H1 (cell line): ENCODE measurements around the gene SHTN1. TPM values are rescaled to one million over a fixed set of nuclear protein-coding genes. Genes with fewer than 3 reads are reported as not detected.

Source experiments
- CTCF ChIA-PET: fragments of 300-600 bp; sonication (Branson Sonifier 250); formaldehyde crosslinking; loops from one replicate; lab custom pipeline; 2021; ENCODE audit not compliant: partially characterized antibody; lab: Charles Lee
- POLR2A ChIA-PET: fragments of 300-600 bp; sonication (Branson Sonifier 250); formaldehyde crosslinking; loops from one replicate; lab custom pipeline; 2021; ENCODE audit warnings: inconsistent platforms; ENCODE audit not compliant: partially characterized antibody; lab: Charles Lee
- DNase-seq, 2 experiments: peaks; one replicate each; pipeline versions ENCODE4 v3.0.0 to v3.0.0-alpha.2; 2010 to 2022; ENCODE audit warnings: low spot score in 2 of 2, low read depth in 1 of 2, mixed read lengths in 1 of 2
- FAIRE-seq: peaks from 2 replicates; lab custom pipeline; 2011; peaks lifted over from hg19 to GRCh38; lab: Jason Lieb, UNC
- H2AFZ ChIP-seq: 2 replicates; pipeline ENCODE4 v1.8.1; 2012; ENCODE audit warnings: low read length, inconsistent platforms
- H2AK5ac ChIP-seq: 2 replicates; pipeline ENCODE4 v1.6.1; 2013; ENCODE audit warnings: low read depth, low read length
- H2BK120ac ChIP-seq: replicated peaks from 2 replicates; pipeline ENCODE3; 2013; ENCODE audit warnings: low read depth, low read length, inconsistent platforms
- H2BK12ac ChIP-seq: 2 replicates; pipeline ENCODE4 v1.6.1; 2013; ENCODE audit warnings: low read depth, low read length
- H2BK15ac ChIP-seq: 2 replicates; pipeline ENCODE4 v1.6.1; 2013; ENCODE audit warnings: low read length
- H2BK20ac ChIP-seq: 2 replicates; pipeline ENCODE4 v1.6.1; 2013; ENCODE audit warnings: low read length
- H2BK5ac ChIP-seq: 2 replicates; pipeline ENCODE4 v1.6.1; 2013; ENCODE audit warnings: low read depth, low read length
- H3K14ac ChIP-seq: 2 replicates; pipeline ENCODE4 v1.6.1; 2013; ENCODE audit warnings: inconsistent platforms; ENCODE audit not compliant: insufficient read length
- H3K18ac ChIP-seq: 2 replicates; pipeline ENCODE4 v1.6.1; 2013; ENCODE audit warnings: low read length; ENCODE audit errors: extremely low read depth
- H3K23ac ChIP-seq: 2 replicates; pipeline ENCODE4 v1.6.1; 2013; ENCODE audit warnings: inconsistent platforms; ENCODE audit not compliant: insufficient read length
- H3K23me2 ChIP-seq: 2 replicates; pipeline ENCODE4 v1.6.1; 2013; ENCODE audit warnings: low read depth, low read length
- H3K27ac ChIP-seq: 2 replicates; pipeline ENCODE4 v1.6.1; 2011; ENCODE audit warnings: low read depth, low read length, inconsistent platforms
- H3K27me3 ChIP-seq, 4 experiments: replicated peaks in 1 of 4; 1 replicate in 1 of 4; 2 replicates in 3 of 4; pipeline versions ENCODE4 v1.6.1 to v1.8.1; 2011 to 2013; ENCODE audit warnings: low read length in 3 of 4, mild to moderate bottlenecking in 3 of 4, inconsistent platforms in 2 of 4, mixed read lengths in 2 of 4, moderate library complexity in 1 of 4; ENCODE audit not compliant: control insufficient read depth in 3 of 4, insufficient read depth in 3 of 4; ENCODE audit errors: extremely low read depth in 1 of 4
- H3K36me3 ChIP-seq, 4 experiments: 2 replicates each; pipeline versions ENCODE4 v1.6.1 to v1.8.1; 2011 to 2013; ENCODE audit warnings: mild to moderate bottlenecking in 4 of 4, low read length in 3 of 4, moderate library complexity in 2 of 4, control low read depth in 1 of 4, inconsistent platforms in 1 of 4; ENCODE audit not compliant: insufficient read depth in 4 of 4, control insufficient read depth in 2 of 4
- H3K4ac ChIP-seq: replicated peaks from 2 replicates; pipeline ENCODE3; 2013; ENCODE audit warnings: low read length, low read depth, mixed read lengths, inconsistent platforms; ENCODE audit not compliant: insufficient read length
- H3K4me1 ChIP-seq, 4 experiments: replicated peaks in 1 of 4; 1 replicate in 1 of 4; 2 replicates in 3 of 4; pipeline versions ENCODE4 v1.6.1 to v1.8.1; 2011 to 2013; ENCODE audit warnings: low read length in 3 of 4, inconsistent platforms in 2 of 4, mixed read lengths in 1 of 4; ENCODE audit not compliant: insufficient read depth in 4 of 4, control insufficient read depth in 3 of 4
- H3K4me2 ChIP-seq, 2 experiments: 2 replicates each; pipeline versions ENCODE4 v1.6.1 to v1.8.1; 2011 to 2013; ENCODE audit warnings: low read depth in 2 of 2, low read length in 2 of 2, control low read depth in 1 of 2, inconsistent platforms in 1 of 2, mild to moderate bottlenecking in 1 of 2; ENCODE audit not compliant: insufficient read depth in 1 of 2
- H3K4me3 ChIP-seq, 4 experiments: fragments of 200-600, 300-600 bp in 1 of 4; sonication (generic), shearing (Covaris generic), sonication (Bioruptor Twin) in 1 of 4; 2 replicates each; pipeline versions ENCODE4 v1.5.1 to v1.8.1; 2011 to 2016; ENCODE audit warnings: low read length in 4 of 4, low read depth in 3 of 4, control low read depth in 2 of 4, inconsistent platforms in 2 of 4, mild to moderate bottlenecking in 2 of 4, mixed read lengths in 1 of 4, moderate library complexity in 1 of 4; ENCODE audit not compliant: insufficient read depth in 2 of 4; ENCODE audit errors: extremely low read depth in 1 of 4
- H3K56ac ChIP-seq: replicated peaks from 2 replicates; pipeline ENCODE3; 2013; ENCODE audit warnings: low read depth, mild to moderate bottlenecking, mixed read lengths, low read length, inconsistent platforms; ENCODE audit not compliant: insufficient read length
- H3K79me1 ChIP-seq: 2 replicates; pipeline ENCODE4 v1.6.1; 2013; ENCODE audit warnings: low read depth, low read length, control low read depth
- H3K79me2 ChIP-seq, 2 experiments: 2 replicates each; pipeline versions ENCODE4 v1.6.1 to v1.8.1; 2012 to 2013; ENCODE audit warnings: low read length in 2 of 2, mild to moderate bottlenecking in 2 of 2, inconsistent platforms in 1 of 2; ENCODE audit not compliant: insufficient read depth in 2 of 2, control insufficient read depth in 1 of 2
- H3K9ac ChIP-seq, 4 experiments: replicated peaks in 1 of 4; 1 replicate in 1 of 4; 2 replicates in 3 of 4; pipeline versions ENCODE4 v1.6.1 to v1.8.1; 2011 to 2013; ENCODE audit warnings: low read depth in 3 of 4, low read length in 3 of 4, control low read depth in 2 of 4, mild to moderate bottlenecking in 2 of 4, moderate library complexity in 2 of 4, inconsistent platforms in 1 of 4; ENCODE audit errors: extremely low read depth in 1 of 4
- H3K9me3 ChIP-seq, 2 experiments: 2 replicates each; pipeline versions ENCODE4 v1.6.1 to v1.8.1; 2012 to 2013; ENCODE audit warnings: mild to moderate bottlenecking in 2 of 2, moderate library complexity in 2 of 2, control low read depth in 1 of 2, inconsistent platforms in 1 of 2, low read depth in 1 of 2, low read length in 1 of 2, mixed read lengths in 1 of 2; ENCODE audit not compliant: insufficient read depth in 2 of 2
- H4K20me1 ChIP-seq, 2 experiments: replicated peaks in 1 of 2; 2 replicates each; pipeline versions ENCODE3 to v1.8.1; 2011 to 2013; ENCODE audit warnings: inconsistent platforms in 2 of 2, low read length in 2 of 2, mild to moderate bottlenecking in 1 of 2; ENCODE audit not compliant: insufficient read depth in 2 of 2, control insufficient read depth in 1 of 2
- H4K5ac ChIP-seq: 2 replicates; pipeline ENCODE4 v1.6.1; 2013; ENCODE audit warnings: low read length, low read depth, mixed read lengths, inconsistent platforms; ENCODE audit not compliant: insufficient read length
- H4K8ac ChIP-seq: 2 replicates; pipeline ENCODE4 v1.8.0; 2013; ENCODE audit warnings: mild to moderate bottlenecking, moderate library complexity, low read length, inconsistent platforms; ENCODE audit not compliant: insufficient read depth; ENCODE audit errors: extremely low read depth
- H4K91ac ChIP-seq: replicated peaks from 2 replicates; pipeline ENCODE3; 2013; ENCODE audit warnings: low read length, mixed read lengths, inconsistent platforms; ENCODE audit not compliant: insufficient read length
- BACH1 ChIP-seq: IDR thresholded peaks from 2 replicates; pipeline ENCODE4 v1.6.1; 2012; ENCODE audit warnings: low read length, improper control_type of control experiment
- BCL11A ChIP-seq, 2 experiments: IDR thresholded peaks; one replicate each; pipeline ENCODE4 v1.6.1; 2011; ENCODE audit warnings: low read depth in 2 of 2, low read length in 2 of 2, mild to moderate bottlenecking in 2 of 2
- BRCA1 ChIP-seq: IDR thresholded peaks from 2 replicates; pipeline ENCODE4 v1.6.1; 2012; ENCODE audit warnings: low read depth, low read length, improper control_type of control experiment
- CBX8 ChIP-seq: fragments of 300-800, 300-1000 bp; sonication (generic); IDR thresholded peaks from 2 replicates; pipeline ENCODE4 v1.7.1; 2016; ENCODE audit warnings: low read depth, low read length, borderline replicate concordance
- CHD2 ChIP-seq: IDR thresholded peaks from 2 replicates; pipeline ENCODE4 v1.6.1; 2012; ENCODE audit warnings: low read length, improper control_type of control experiment
- EZH2 ChIP-seq: fragments of 200-600 bp; sonication (generic); IDR thresholded peaks from 2 replicates; pipeline ENCODE4 v1.7.1; 2012; ENCODE audit warnings: low read depth, mild to moderate bottlenecking, moderate library complexity, low read length, inconsistent platforms; ENCODE audit not compliant: severe bottlenecking
- JUND ChIP-seq: IDR thresholded peaks from 2 replicates; pipeline ENCODE4 v1.6.1; 2011; ENCODE audit warnings: mild to moderate bottlenecking, improper control_type of control experiment, low read length
- PHF8 ChIP-seq: fragments of 200-600 bp; sonication (generic); conservative IDR thresholded peaks from 2 replicates; pipeline ENCODE4 v1.7.1; 2012; ENCODE audit warnings: low read depth, mild to moderate bottlenecking, inconsistent platforms, low read length, moderate library complexity
- RBBP5 ChIP-seq: IDR thresholded peaks from 2 replicates; pipeline ENCODE4 v1.7.1; 2012; ENCODE audit warnings: low read depth, mild to moderate bottlenecking, inconsistent platforms, low read length, moderate library complexity, borderline replicate concordance
- RNF2 ChIP-seq: fragments of 200-900, 300-1000 bp; sonication (generic); IDR thresholded peaks from 2 replicates; pipeline ENCODE4 v1.7.1; 2016; ENCODE audit warnings: borderline replicate concordance, low read depth, mild to moderate bottlenecking, antibody characterized with exemption, low read length; ENCODE audit not compliant: poor library complexity, severe bottlenecking; ENCODE audit errors: missing control alignments
- SP4 ChIP-seq: IDR thresholded peaks from 2 replicates; pipeline ENCODE4 v1.6.1; 2012; ENCODE audit warnings: low read length, inconsistent platforms
- TBP ChIP-seq: IDR thresholded peaks from 2 replicates; pipeline ENCODE4 v1.6.1; 2011; ENCODE audit warnings: low read depth, low read length, improper control_type of control experiment
- whole genome bisulfite sequencing, 2 experiments: shearing (Covaris generic) in 1 of 2; methylation state at CpG; one replicate each; pipeline versions ENCODE4 v1.1.6 to v1.1.7; 2013 to 2015; ENCODE audit warnings: low lambda C conversion rate in 2 of 2, mixed read lengths in 2 of 2, inconsistent platforms in 1 of 2, low coverage in 1 of 2, missing lambda C conversion rate in 1 of 2; ENCODE audit not compliant: insufficient replicate concordance in 2 of 2, insufficient coverage in 1 of 2, insufficient read length in 1 of 2; ENCODE audit errors: extremely low coverage in 1 of 2, missing lambda C conversion rate in 1 of 2; 5-methylcytosine and 5-hydroxymethylcytosine counted together
- polyA plus RNA-seq, 7 experiments: library from polyadenylated mRNA; depleted of rRNA in 3 of 7; stranded (reverse) in 5 of 7; unstranded in 2 of 7; fragments of >200 nt in 5 of 7; fragments of 200-250 nt in 2 of 7; gene quantifications; 1 replicate in 5 of 7; 2 replicates in 1 of 7; 4 replicates in 1 of 7; pipeline versions ENCODE4 v1.2.1 to v1.2.3, GENCODE V29; 2011 to 2013; ENCODE audit warnings: missing spikeins in 2 of 7, mixed read lengths in 2 of 7
- total RNA-seq: library from RNA; stranded (reverse); fragmentation: NEBNext Ultra II Directional; extraction: Animal tissue kit (Norgen Biotek cat#: 25700); gene quantifications from 2 replicates; pipeline ENCODE4 v1.2.1, GENCODE V29; 2021

SHTN1 gene
- total and polyA plus RNA-seq, 2 of the 8 experiments (the other 6 are each of a cell fraction or from before 2014, with no cell fraction given), result 3.3 to 12.7 TPM

DNA sequence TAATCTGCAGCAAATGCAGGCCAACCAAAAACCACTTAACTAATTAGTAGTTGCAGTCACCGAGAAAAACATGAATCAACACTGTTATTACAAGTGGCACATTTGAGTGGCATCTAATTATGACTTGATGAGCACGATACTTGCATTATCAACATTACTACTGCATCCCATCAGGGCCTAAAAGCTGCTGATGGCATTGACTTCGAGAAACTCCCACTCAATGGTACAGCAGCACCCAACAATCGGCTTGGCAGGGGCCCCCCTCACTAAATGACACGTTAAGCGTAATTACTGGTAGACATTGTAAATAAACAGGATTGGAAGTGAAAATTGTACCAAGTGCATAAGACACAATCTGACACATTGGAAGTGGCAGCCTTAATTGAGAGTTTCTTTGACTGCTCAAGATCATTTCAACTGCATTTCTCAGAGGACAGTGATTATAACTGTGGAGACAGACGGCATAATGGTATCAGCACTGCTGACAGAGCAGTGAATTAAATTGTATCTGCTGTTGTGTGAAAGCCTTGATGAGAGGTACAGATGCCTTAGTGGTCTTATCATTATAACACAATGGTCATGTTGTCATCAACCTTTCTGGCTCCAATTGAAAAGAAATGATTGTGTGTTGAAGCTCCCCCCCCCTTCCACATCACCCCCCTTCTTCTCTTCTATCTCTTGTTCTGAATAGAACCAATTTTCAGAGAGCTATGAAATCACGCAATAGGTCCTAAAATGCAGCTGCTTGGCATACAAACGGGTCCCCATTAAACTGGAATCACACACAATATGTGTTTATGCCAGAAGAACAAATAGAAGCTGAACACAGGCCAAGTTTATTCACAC is 43.4 kb downstream of the SHTN1 start:
- no peak overlapping the region for H2BK120ac ChIP-seq
- no peak overlapping the region for H2BK12ac ChIP-seq
- no peaks in the 10 kb centered on the region for H3K4me1 ChIP-seq
- no peaks in the 10 kb centered on the region for H3K36me3 ChIP-seq
- no peak overlapping the region for H2BK20ac ChIP-seq
- H3K79me1 ChIP-seq, result no peaks in the 10 kb centered on the region
- no peak overlapping the region for H2AK5ac ChIP-seq
- H3K4ac ChIP-seq, result no peak overlapping the region
- H4K20me1 ChIP-seq, result no peaks in the 10 kb centered on the region
- H3K4me3 ChIP-seq, result no peak overlapping the region
- H4K5ac ChIP-seq, result no peak overlapping the region
- H2BK15ac ChIP-seq, result no peak overlapping the region
- no peak overlapping the region for H3K27ac ChIP-seq
- no peak overlapping the region for H3K4me2 ChIP-seq
- no peak for FAIRE-seq
- no peak for DNase-seq
- no peaks in the 10 kb centered on the region for H3K9me3 ChIP-seq
- no peak overlapping the region for H3K18ac ChIP-seq
- no peak overlapping the region for H4K8ac ChIP-seq
- no peaks in the 10 kb centered on the region for H3K27me3 ChIP-seq
- no peak overlapping the region for H2AFZ ChIP-seq
- H2BK5ac ChIP-seq, result no peak overlapping the region
- H4K91ac ChIP-seq, result no peak overlapping the region
- no peaks in the 10 kb centered on the region for H3K23me2 ChIP-seq
- no peak overlapping the region for H3K56ac ChIP-seq
- no peaks in the 10 kb centered on the region for H3K79me2 ChIP-seq
- no peak overlapping the region for H3K23ac ChIP-seq
- POLR2A ChIA-PET, result interaction anchor here (0.8 kb wide), 1 partner anchor 8 kb away, joined by 4 read pairs; no protein-coding TSS in a partner anchor
- 87% methylated on average over 9 of the region's 9 CpGs; no CpG with 5 or more reads in 1 of the 2 experiments for WGBS, 2 experiments
- H3K9ac ChIP-seq, result no peak overlapping the region
- CTCF ChIA-PET, result interaction anchor here (0.6 to 1.4 kb wide), 4 partner anchors 23 to 174 kb away, joined by 3 to 4 read pairs (median 3); partner anchors contain the start of gene SHTN1
- no peak overlapping the region for H3K14ac ChIP-seq
- TF ChIP-seq TBP, result no peak
- TF ChIP-seq BACH1, result no peak
- TF ChIP-seq JUND, result no peak
- TF ChIP-seq EZH2, result no peak
- no peak for TF ChIP-seq RBBP5
- TF ChIP-seq CBX8, result no peak
- TF ChIP-seq SP4, result no peak
- TF ChIP-seq BRCA1, result no peak
- TF ChIP-seq BCL11A (IDR thresholded peaks at IDR 0.05; ENCODE audit: low read depth in 2 of 2, low read length in 2 of 2), result no peak
- TF ChIP-seq CHD2, result no peak
- TF ChIP-seq RNF2, result no peak
- no peak for TF ChIP-seq PHF8
